PC-3 (cell line): Measurements from ENCODE around the gene SAMD11.
"Not testable (repeated sequence)": the region's sequence is repeated elsewhere in the genome, so short reads cannot be mapped to it uniquely, and the experiment has no call there.

Experiments used
- EZH2 ChIP-seq: fragments of 300-600 bp; sonication (generic); IDR thresholded peaks from one replicate; pipeline ENCODE4 v1.6.1; 2017; ENCODE audit warnings: antibody characterized with exemption, mild to moderate bottlenecking, low read length; ENCODE audit not compliant: unreplicated experiment
- TF ChIP-seq, protein P1 (sequence below): fragments of 300-600 bp; sonication (generic); conservative IDR thresholded peaks from 2 replicates; pipeline ENCODE4 v1.5.1; 2017; ENCODE audit warnings: antibody characterized with exemption, low read depth, mild to moderate bottlenecking, low read length

GRCh38 chr1:988061-988460 lies 64.3 kb downstream of the SAMD11 start:
- TF ChIP-seq, protein P1, sequence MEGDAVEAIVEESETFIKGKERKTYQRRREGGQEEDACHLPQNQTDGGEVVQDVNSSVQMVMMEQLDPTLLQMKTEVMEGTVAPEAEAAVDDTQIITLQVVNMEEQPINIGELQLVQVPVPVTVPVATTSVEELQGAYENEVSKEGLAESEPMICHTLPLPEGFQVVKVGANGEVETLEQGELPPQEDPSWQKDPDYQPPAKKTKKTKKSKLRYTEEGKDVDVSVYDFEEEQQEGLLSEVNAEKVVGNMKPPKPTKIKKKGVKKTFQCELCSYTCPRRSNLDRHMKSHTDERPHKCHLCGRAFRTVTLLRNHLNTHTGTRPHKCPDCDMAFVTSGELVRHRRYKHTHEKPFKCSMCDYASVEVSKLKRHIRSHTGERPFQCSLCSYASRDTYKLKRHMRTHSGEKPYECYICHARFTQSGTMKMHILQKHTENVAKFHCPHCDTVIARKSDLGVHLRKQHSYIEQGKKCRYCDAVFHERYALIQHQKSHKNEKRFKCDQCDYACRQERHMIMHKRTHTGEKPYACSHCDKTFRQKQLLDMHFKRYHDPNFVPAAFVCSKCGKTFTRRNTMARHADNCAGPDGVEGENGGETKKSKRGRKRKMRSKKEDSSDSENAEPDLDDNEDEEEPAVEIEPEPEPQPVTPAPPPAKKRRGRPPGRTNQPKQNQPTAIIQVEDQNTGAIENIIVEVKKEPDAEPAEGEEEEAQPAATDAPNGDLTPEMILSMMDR = not testable (repeated sequence)
- not testable (repeated sequence) for TF ChIP-seq EZH2
